B cell (primary cell): ENCODE results near the gene CHCHD1. TPM values are rescaled to one million over a fixed set of nuclear protein-coding genes. Genes with fewer than 3 reads are reported as not detected.

Experiments used
- ATAC-seq: fragments of 200-7000 bp; cut with Tn5 transposase; one replicate; pipeline ENCODE4 v1.10.0; 2021; ENCODE audit warnings: low read depth, mild to moderate bottlenecking, moderate number of reproducible peaks, moderate library complexity
- CTCF ChIA-PET: fragments of 350-600 bp; sonication (Branson Sonifier 250); formaldehyde crosslinking; loops from one replicate; lab custom pipeline; 2021; ENCODE audit warnings: antibody characterized with exemption, inconsistent platforms; lab: Charles Lee
- POLR2A ChIA-PET: fragments of 350-600 bp; sonication (Branson Sonifier 250); formaldehyde crosslinking; loops from one replicate; lab custom pipeline; 2021; ENCODE audit warnings: antibody characterized with exemption; lab: Charles Lee
- DNase-seq: peaks from one replicate; pipeline ENCODE4 v3.0.0; 2013
- H2AFZ ChIP-seq: 2 replicates; pipeline ENCODE4 v1.6.1; 2012; ENCODE audit warnings: mild to moderate bottlenecking, low read depth, low read length; ENCODE audit not compliant: insufficient read depth, poor library complexity, severe bottlenecking
- H3K27ac ChIP-seq, 2 donors: 1 replicate in 1 of 2; 2 replicates in 1 of 2; pipeline ENCODE4 v1.5.1; 2012 to 2013; ENCODE audit warnings: low read length in 2 of 2, mild to moderate bottlenecking in 2 of 2, moderate library complexity in 1 of 2
- H3K27me3 ChIP-seq, 4 experiments: fragments of 200-600 bp in 1 of 4; sonication (generic) in 1 of 4; replicated peaks in 1 of 4; 1 replicate in 2 of 4; 2 replicates in 2 of 4; pipeline versions ENCODE4 v1.6.1 to v1.7.0; 2013 to 2016; ENCODE audit warnings: low read length in 3 of 4, mild to moderate bottlenecking in 2 of 4, mixed read lengths in 1 of 4, moderate library complexity in 1 of 4; ENCODE audit not compliant: insufficient read depth in 4 of 4, control insufficient read depth in 3 of 4; ENCODE audit errors: control extremely low read depth in 1 of 4
- H3K36me3 ChIP-seq, 2 experiments: replicated peaks in 1 of 2; 1 replicate in 1 of 2; 2 replicates in 1 of 2; pipeline versions ENCODE4 v1.6.1 to v1.7.1; 2013; ENCODE audit warnings: low read length in 1 of 2; ENCODE audit not compliant: insufficient read depth in 2 of 2, control insufficient read depth in 1 of 2; ENCODE audit errors: control extremely low read depth in 1 of 2, extremely low read depth in 1 of 2
- H3K4me1 ChIP-seq, 2 donors: fragments of 200-600 bp in 1 of 2; sonication (generic) in 1 of 2; 1 replicate in 1 of 2; 2 replicates in 1 of 2; pipeline versions ENCODE4 v1.5.1 to v1.6.1; 2013 to 2017; ENCODE audit warnings: low read length in 2 of 2; ENCODE audit not compliant: control insufficient read depth in 2 of 2, insufficient read depth in 2 of 2
- H3K4me2 ChIP-seq: replicated peaks from 2 replicates; pipeline ENCODE3; 2012; ENCODE audit warnings: mild to moderate bottlenecking, low read depth, low read length; ENCODE audit not compliant: poor library complexity, severe bottlenecking
- H3K4me3 ChIP-seq, 5 experiments: fragments of 200-600 bp in 1 of 5; sonication (generic) in 1 of 5; 1 replicate in 3 of 5; 2 replicates in 2 of 5; pipeline versions ENCODE4 v1.5.1 to v1.7.0; 2011 to 2016; ENCODE audit warnings: low read length in 4 of 5, mild to moderate bottlenecking in 4 of 5, low read depth in 2 of 5, control low read depth in 1 of 5, moderate library complexity in 1 of 5; ENCODE audit not compliant: insufficient read depth in 1 of 5; ENCODE audit errors: control extremely low read depth in 1 of 5, extremely low read depth in 1 of 5
- H3K79me2 ChIP-seq: fragments of 200-600 bp; sonication (generic); one replicate; pipeline ENCODE4 v1.6.0; 2016; ENCODE audit warnings: low read length; ENCODE audit not compliant: control insufficient read depth, insufficient read depth
- H3K9ac ChIP-seq: fragments of 200-600 bp; sonication (generic); 2 replicates; pipeline ENCODE4 v1.6.1; 2017; ENCODE audit warnings: mild to moderate bottlenecking, low read length, moderate library complexity
- H3K9me3 ChIP-seq, 3 donors: one replicate each; pipeline versions ENCODE4 v1.6.1 to v1.7.1; 2013; ENCODE audit warnings: low read length in 2 of 3; ENCODE audit not compliant: control insufficient read depth in 2 of 3, insufficient read depth in 1 of 3; ENCODE audit errors: control extremely low read depth in 1 of 3
- H4K20me1 ChIP-seq: 2 replicates; pipeline ENCODE4 v1.6.0; 2012; ENCODE audit warnings: mild to moderate bottlenecking, low read length; ENCODE audit not compliant: insufficient read depth, control insufficient read depth, poor library complexity, severe bottlenecking
- H3K27ac Mint-ChIP-seq: one replicate; pipeline ENCODE4 v1.8.0; 2021; ENCODE audit warnings: mixed read lengths
- H3K27me3 Mint-ChIP-seq: one replicate; pipeline ENCODE4 v1.8.0; 2021; ENCODE audit warnings: mixed read lengths
- H3K4me1 Mint-ChIP-seq: one replicate; pipeline ENCODE4 v1.8.0; 2021; ENCODE audit warnings: mixed read lengths
- H3K4me3 Mint-ChIP-seq: one replicate; pipeline ENCODE4 v1.8.0; 2021; ENCODE audit warnings: mixed read lengths
- H3K9me3 Mint-ChIP-seq: one replicate; pipeline ENCODE4 v1.8.0; 2022; ENCODE audit warnings: mixed read lengths; ENCODE audit not compliant: insufficient read depth
- CTCF ChIP-seq: fragments of 200-600 bp; IDR thresholded peaks from one replicate; pipeline ENCODE4 v1.8.0; 2022; ENCODE audit warnings: antibody characterized with exemption, mild to moderate bottlenecking
- EZH2 ChIP-seq: IDR thresholded peaks from 2 replicates; pipeline ENCODE4 v1.6.1; 2012; ENCODE audit warnings: borderline replicate concordance, low read depth, mild to moderate bottlenecking, moderate library complexity, low read length; ENCODE audit not compliant: insufficient read depth, poor library complexity, severe bottlenecking
- WGBS: methylation state at CpG from one replicate; pipeline ENCODE4 v1.1.5; 2013; ENCODE audit warnings: missing lambda C conversion rate; ENCODE audit not compliant: insufficient coverage; 5-methylcytosine and 5-hydroxymethylcytosine counted together
- intact Hi-C: fragments of 100-400 bp; cut with micrococcal nuclease; formaldehyde crosslinking; loops from one replicate; pipeline ENCODE4 v1.10.0; 2022
- polyA plus RNA-seq: library from polyadenylated mRNA; depleted of rRNA; stranded (reverse); fragments of >200 nt; gene quantifications from 2 replicates; pipeline ENCODE4 v1.2.3, GENCODE V29; 2012
- total RNA-seq, 2 donors: library from RNA; stranded (reverse); fragments of 120-200 nt in 1 of 2; gene quantifications; 1 replicate in 1 of 2; 2 replicates in 1 of 2; pipeline versions ENCODE4 v1.2.3 to v1.2.4, GENCODE V29; 2013 to 2022

The CHCHD1 gene
- total and polyA plus RNA-seq, 2 donors (not counting 1 experiment from before 2014, with no cell fraction given), result 11.9 to 14.7 TPM

- no peak for TF ChIP-seq EZH2
- TF ChIP-seq CTCF, result no peak
- no peak overlapping the region for H2AFZ ChIP-seq
- no peak overlapping the region for H3K4me3 Mint-ChIP-seq
- no peaks in the 10 kb centered on the region for H3K9me3 ChIP-seq
- WGBS, result 98% methylated on average over 20 of the region's 22 CpGs
- peaks cover 20% of the 10 kb centered on the region for H4K20me1 ChIP-seq
- H3K4me1 Mint-ChIP-seq, result peaks cover 12% of the 10 kb centered on the region
- DNase-seq, result no peak
- no peak for ATAC-seq
- H3K4me2 ChIP-seq, result no peak overlapping the region
- H3K9ac ChIP-seq, result no peak overlapping the region
- H3K27ac ChIP-seq, result no peak overlapping the region
- no peaks in the 10 kb centered on the region for H3K9me3 Mint-ChIP-seq
- intact Hi-C loops, result no loop called here
- H3K4me1 ChIP-seq, result peaks cover 7 to 14% of the 10 kb centered on the region in 2 donors
- no peaks in the 10 kb centered on the region for H3K27me3 Mint-ChIP-seq
- no peak overlapping the region for H3K27ac Mint-ChIP-seq
- CTCF ChIA-PET, result interaction anchor here (0.5 kb wide), 1 partner anchor 18 kb away, joined by 4 read pairs; no protein-coding TSS in a partner anchor
- H3K27me3 ChIP-seq, result no peaks in the 10 kb centered on the region
- POLR2A ChIA-PET, result interaction anchor here (1.4 kb wide), 1 partner anchor 9 kb away, joined by 3 read pairs; no protein-coding TSS in a partner anchor
- peaks cover 2 to 65% of the 10 kb centered on the region in 2 experiments for H3K36me3 ChIP-seq
- H3K4me3 ChIP-seq, result no peak overlapping the region
- H3K79me2 ChIP-seq, result peaks cover 69% of the 10 kb centered on the region
Measured at GRCh38 chr10:73790886-73791625, 9.2 kb downstream of the CHCHD1 start.

GRCh38 chr10:73791871-73792400 is 10.1 kb downstream of the CHCHD1 start:
- POLR2A ChIA-PET, result interaction anchor here (1.4 kb wide), 1 partner anchor 9 kb away, joined by 3 read pairs; no protein-coding TSS in a partner anchor
- 97% methylated on average over 20 of the region's 26 CpGs for WGBS
- H3K4me1 Mint-ChIP-seq, result peaks cover 5% of the 10 kb centered on the region

More at GRCh38 chr10:73791871-73792400, 10.1 kb downstream of the CHCHD1 start:
- Histone ChIP-seq H3K27ac (no peak overlapping the region), H3K4me2 (no peak overlapping the region), H3K9me3 (no peaks in the 10 kb centered on the region), H2AFZ (no peak overlapping the region), H3K4me1 (peaks cover 0 to 6% of the 10 kb centered on the region in 2 donors), H4K20me1 (peaks cover 13% of the 10 kb centered on the region), H3K9ac (no peak overlapping the region), H3K27me3 (no peaks in the 10 kb centered on the region), H3K36me3 (peaks cover 2 to 71% of the 10 kb centered on the region in 2 experiments), H3K4me3 (no peak overlapping the region), H3K79me2 (peaks cover 60% of the 10 kb centered on the region)
- intact Hi-C loops, result no loop called here
- DNase-seq (no peak), ATAC-seq (no peak)
- H3K9me3 Mint-ChIP-seq, result no peaks in the 10 kb centered on the region
- CTCF ChIA-PET, result interaction anchor here (0.5 kb wide), 1 partner anchor 17 kb away, joined by 4 read pairs; no protein-coding TSS in a partner anchor
- H3K27ac Mint-ChIP-seq, result no peak overlapping the region
- no peak overlapping the region for H3K4me3 Mint-ChIP-seq
- H3K27me3 Mint-ChIP-seq, result no peaks in the 10 kb centered on the region
- TF ChIP-seq CTCF, result no peak
- no peak for TF ChIP-seq EZH2
